Left lung (tissue), 10 donors: Measurements from ENCODE around the gene CHCHD6. TPM values are rescaled to one million over a fixed set of nuclear protein-coding genes. Genes with fewer than 3 reads are reported as not detected.

Experiments
- ATAC-seq: fragments of 200-7000 bp; cut with Tn5 transposase; one replicate; pipeline ENCODE4 v1.9.1; 2020; ENCODE audit warnings: moderate library complexity
- DNase-seq, 4 donors: peaks; one replicate each; pipeline ENCODE4 v3.0.0-alpha.2; 2013 to 2020
- H3K27ac ChIP-seq, 2 donors: fragments of 200-600 bp; sonication (generic) in 1 of 2; one replicate each; pipeline versions ENCODE4 v1.5.0 to v1.8.0; 2020 to 2021
- H3K27me3 ChIP-seq, 2 donors: fragments of 200-600 bp; sonication (generic) in 1 of 2; one replicate each; pipeline versions ENCODE4 v1.5.0 to v1.8.0; 2020 to 2021
- H3K36me3 ChIP-seq, 2 donors: fragments of 200-600 bp; sonication (generic) in 1 of 2; one replicate each; pipeline versions ENCODE4 v1.5.0 to v1.8.0; 2020 to 2021
- H3K4me1 ChIP-seq, 2 donors: fragments of 200-600 bp; one replicate each; pipeline ENCODE4 v1.8.0; 2021
- H3K4me3 ChIP-seq, 2 donors: fragments of 200-600 bp; sonication (generic) in 1 of 2; one replicate each; pipeline versions ENCODE4 v1.5.0 to v1.8.0; 2020 to 2021; ENCODE audit warnings: mild to moderate bottlenecking in 1 of 2
- H3K9me3 ChIP-seq, 2 donors: fragments of 200-600 bp; sonication (generic) in 1 of 2; one replicate each; pipeline versions ENCODE4 v1.5.0 to v1.8.0; 2020 to 2021
- CTCF ChIP-seq, 2 donors: fragments of 200-600 bp; sonication (generic) in 1 of 2; IDR thresholded peaks; one replicate each; pipeline versions ENCODE4 v1.5.0 to v1.8.0; 2021; ENCODE audit warnings: antibody characterized with exemption in 2 of 2
- intact Hi-C, 2 donors: fragments of 100-400 bp; cut with DNase I; formaldehyde crosslinking; loops; one replicate each; pipeline versions ENCODE4 v1.11.2 to v1.14.2; 2022
- polyA plus RNA-seq, 6 donors: library from polyadenylated mRNA; unstranded; fragments of 120-200 nt; gene quantifications; one replicate each; pipeline ENCODE4 v1.2.1, GENCODE V29; 2013; ENCODE audit not compliant: insufficient read length in 6 of 6
- total RNA-seq, 2 donors: library from RNA; stranded (reverse); fragmentation: NEBNext Ultra II Directional; extraction: Animal tissue kit (Norgen Biotek cat#: 25700); gene quantifications; one replicate each; pipeline ENCODE4 v1.2.1, GENCODE V29; 2021
- donor health status: DM: no; HTN: yes; CAD: no.
- donor health status: DM: no; HTN: no; CAD: no.

CHCHD6 gene
- total and polyA plus RNA-seq, 8 donors, result 11.8 to 21.1 (median 18.4) TPM

- H3K36me3 ChIP-seq, result no peaks in the 10 kb centered on the region
- intact Hi-C loops, result no loop called here
- DNase-seq (peak in 1 of 4 donors; percentile 73), ATAC-seq (no peak)
- H3K27me3 ChIP-seq, result no peaks in the 10 kb centered on the region
- no peak overlapping the region for H3K4me3 ChIP-seq
- peak in 1 of 2 donors; percentile 1 for TF ChIP-seq CTCF (IDR thresholded peaks at IDR 0.05)
- H3K9me3 ChIP-seq, result no peaks in the 10 kb centered on the region
- no peak overlapping the region for H3K27ac ChIP-seq
- peaks cover 7 to 15% of the 10 kb centered on the region in 2 donors for H3K4me1 ChIP-seq
Observed at GRCh38 chr3:126960604-126960995, 256.6 kb downstream of the CHCHD6 start.

- Histone ChIP-seq H3K4me3 (no peak overlapping the region), H3K4me1 (peaks cover 7 to 15% of the 10 kb centered on the region in 2 donors), H3K9me3 (no peaks in the 10 kb centered on the region), H3K36me3 (no peaks in the 10 kb centered on the region), H3K27ac (no peak overlapping the region), H3K27me3 (no peaks in the 10 kb centered on the region)
- ATAC-seq, result peak; percentile 92
- intact Hi-C loops, result no loop called here
- TF ChIP-seq CTCF (IDR thresholded peaks at IDR 0.05), result no peak
- DNase-seq, result peak in 3 of 4 donors; percentile 37 to 80 (median 76)
Observed at GRCh38 chr3:126961191-126961790, 257.3 kb downstream of the CHCHD6 start.

- peak in 2 of 4 donors; percentile 40 to 63 for DNase-seq
- Histone ChIP-seq H3K27ac (no peak overlapping the region), H3K27me3 (no peaks in the 10 kb centered on the region), H3K36me3 (no peaks in the 10 kb centered on the region), H3K9me3 (no peaks in the 10 kb centered on the region), H3K4me1 (peaks cover 7 to 15% of the 10 kb centered on the region in 2 donors), H3K4me3 (no peak overlapping the region)
- no peak for TF ChIP-seq CTCF (IDR thresholded peaks at IDR 0.05)
- intact Hi-C loops, result no loop called here
- peak; percentile 13 for ATAC-seq
Observed at GRCh38 chr3:126961791-126962461, 257.9 kb downstream of the CHCHD6 start.

- Histone ChIP-seq H3K27ac (no peak overlapping the region), H3K4me1 (peaks cover 7 to 15% of the 10 kb centered on the region in 2 donors), H3K9me3 (no peaks in the 10 kb centered on the region), H3K27me3 (no peaks in the 10 kb centered on the region), H3K36me3 (no peaks in the 10 kb centered on the region), H3K4me3 (no peak overlapping the region)
- ATAC-seq (no peak), DNase-seq (peak in 2 of 4 donors; percentile 27 to 40)
- TF ChIP-seq CTCF (IDR thresholded peaks at IDR 0.05), result no peak
- intact Hi-C loops, result no loop called here
Observed at GRCh38 chr3:126962756-126963155, 258.7 kb downstream of the CHCHD6 start.
